H1 (cell line): Measurements from ENCODE around the gene IQSEC3. TPM values are rescaled to one million over a fixed set of nuclear protein-coding genes. Genes with fewer than 3 reads are reported as not detected.

ENCODE experiments used
- CTCF ChIA-PET: fragments of 300-600 bp; sonication (Branson Sonifier 250); formaldehyde crosslinking; loops from one replicate; lab custom pipeline; 2021; ENCODE audit not compliant: partially characterized antibody; lab: Charles Lee
- POLR2A ChIA-PET: fragments of 300-600 bp; sonication (Branson Sonifier 250); formaldehyde crosslinking; loops from one replicate; lab custom pipeline; 2021; ENCODE audit warnings: inconsistent platforms; ENCODE audit not compliant: partially characterized antibody; lab: Charles Lee
- DNase-seq, 2 experiments: peaks; one replicate each; pipeline versions ENCODE4 v3.0.0 to v3.0.0-alpha.2; 2010 to 2022; ENCODE audit warnings: low spot score in 2 of 2, low read depth in 1 of 2, mixed read lengths in 1 of 2
- FAIRE-seq: peaks from 2 replicates; lab custom pipeline; 2011; peaks lifted over from hg19 to GRCh38; lab: Jason Lieb, UNC
- H2AFZ ChIP-seq: 2 replicates; pipeline ENCODE4 v1.8.1; 2012; ENCODE audit warnings: low read length, inconsistent platforms
- H2AK5ac ChIP-seq: 2 replicates; pipeline ENCODE4 v1.6.1; 2013; ENCODE audit warnings: low read depth, low read length
- H2BK120ac ChIP-seq: replicated peaks from 2 replicates; pipeline ENCODE3; 2013; ENCODE audit warnings: low read depth, low read length, inconsistent platforms
- H2BK12ac ChIP-seq: 2 replicates; pipeline ENCODE4 v1.6.1; 2013; ENCODE audit warnings: low read depth, low read length
- H2BK15ac ChIP-seq: 2 replicates; pipeline ENCODE4 v1.6.1; 2013; ENCODE audit warnings: low read length
- H2BK20ac ChIP-seq: 2 replicates; pipeline ENCODE4 v1.6.1; 2013; ENCODE audit warnings: low read length
- H2BK5ac ChIP-seq: 2 replicates; pipeline ENCODE4 v1.6.1; 2013; ENCODE audit warnings: low read depth, low read length
- H3K14ac ChIP-seq: 2 replicates; pipeline ENCODE4 v1.6.1; 2013; ENCODE audit warnings: inconsistent platforms; ENCODE audit not compliant: insufficient read length
- H3K18ac ChIP-seq: 2 replicates; pipeline ENCODE4 v1.6.1; 2013; ENCODE audit warnings: low read length; ENCODE audit errors: extremely low read depth
- H3K23ac ChIP-seq: 2 replicates; pipeline ENCODE4 v1.6.1; 2013; ENCODE audit warnings: inconsistent platforms; ENCODE audit not compliant: insufficient read length
- H3K23me2 ChIP-seq: 2 replicates; pipeline ENCODE4 v1.6.1; 2013; ENCODE audit warnings: low read depth, low read length
- H3K27ac ChIP-seq: 2 replicates; pipeline ENCODE4 v1.6.1; 2011; ENCODE audit warnings: low read depth, low read length, inconsistent platforms
- H3K27me3 ChIP-seq, 4 experiments: replicated peaks in 1 of 4; 1 replicate in 1 of 4; 2 replicates in 3 of 4; pipeline versions ENCODE4 v1.6.1 to v1.8.1; 2011 to 2013; ENCODE audit warnings: low read length in 3 of 4, mild to moderate bottlenecking in 3 of 4, inconsistent platforms in 2 of 4, mixed read lengths in 2 of 4, moderate library complexity in 1 of 4; ENCODE audit not compliant: control insufficient read depth in 3 of 4, insufficient read depth in 3 of 4; ENCODE audit errors: extremely low read depth in 1 of 4
- H3K36me3 ChIP-seq, 4 experiments: 2 replicates each; pipeline versions ENCODE4 v1.6.1 to v1.8.1; 2011 to 2013; ENCODE audit warnings: mild to moderate bottlenecking in 4 of 4, low read length in 3 of 4, moderate library complexity in 2 of 4, control low read depth in 1 of 4, inconsistent platforms in 1 of 4; ENCODE audit not compliant: insufficient read depth in 4 of 4, control insufficient read depth in 2 of 4
- H3K4ac ChIP-seq: replicated peaks from 2 replicates; pipeline ENCODE3; 2013; ENCODE audit warnings: low read length, low read depth, mixed read lengths, inconsistent platforms; ENCODE audit not compliant: insufficient read length
- H3K4me1 ChIP-seq, 4 experiments: replicated peaks in 1 of 4; 1 replicate in 1 of 4; 2 replicates in 3 of 4; pipeline versions ENCODE4 v1.6.1 to v1.8.1; 2011 to 2013; ENCODE audit warnings: low read length in 3 of 4, inconsistent platforms in 2 of 4, mixed read lengths in 1 of 4; ENCODE audit not compliant: insufficient read depth in 4 of 4, control insufficient read depth in 3 of 4
- H3K4me2 ChIP-seq, 2 experiments: 2 replicates each; pipeline versions ENCODE4 v1.6.1 to v1.8.1; 2011 to 2013; ENCODE audit warnings: low read depth in 2 of 2, low read length in 2 of 2, control low read depth in 1 of 2, inconsistent platforms in 1 of 2, mild to moderate bottlenecking in 1 of 2; ENCODE audit not compliant: insufficient read depth in 1 of 2
- H3K4me3 ChIP-seq, 4 experiments: fragments of 200-600, 300-600 bp in 1 of 4; sonication (generic), shearing (Covaris generic), sonication (Bioruptor Twin) in 1 of 4; 2 replicates each; pipeline versions ENCODE4 v1.5.1 to v1.8.1; 2011 to 2016; ENCODE audit warnings: low read length in 4 of 4, low read depth in 3 of 4, control low read depth in 2 of 4, inconsistent platforms in 2 of 4, mild to moderate bottlenecking in 2 of 4, mixed read lengths in 1 of 4, moderate library complexity in 1 of 4; ENCODE audit not compliant: insufficient read depth in 2 of 4; ENCODE audit errors: extremely low read depth in 1 of 4
- H3K56ac ChIP-seq: replicated peaks from 2 replicates; pipeline ENCODE3; 2013; ENCODE audit warnings: low read depth, mild to moderate bottlenecking, mixed read lengths, low read length, inconsistent platforms; ENCODE audit not compliant: insufficient read length
- H3K79me1 ChIP-seq: 2 replicates; pipeline ENCODE4 v1.6.1; 2013; ENCODE audit warnings: low read depth, low read length, control low read depth
- H3K79me2 ChIP-seq, 2 experiments: 2 replicates each; pipeline versions ENCODE4 v1.6.1 to v1.8.1; 2012 to 2013; ENCODE audit warnings: low read length in 2 of 2, mild to moderate bottlenecking in 2 of 2, inconsistent platforms in 1 of 2; ENCODE audit not compliant: insufficient read depth in 2 of 2, control insufficient read depth in 1 of 2
- H3K9ac ChIP-seq, 4 experiments: replicated peaks in 1 of 4; 1 replicate in 1 of 4; 2 replicates in 3 of 4; pipeline versions ENCODE4 v1.6.1 to v1.8.1; 2011 to 2013; ENCODE audit warnings: low read depth in 3 of 4, low read length in 3 of 4, control low read depth in 2 of 4, mild to moderate bottlenecking in 2 of 4, moderate library complexity in 2 of 4, inconsistent platforms in 1 of 4; ENCODE audit errors: extremely low read depth in 1 of 4
- H3K9me3 ChIP-seq, 2 experiments: 2 replicates each; pipeline versions ENCODE4 v1.6.1 to v1.8.1; 2012 to 2013; ENCODE audit warnings: mild to moderate bottlenecking in 2 of 2, moderate library complexity in 2 of 2, control low read depth in 1 of 2, inconsistent platforms in 1 of 2, low read depth in 1 of 2, low read length in 1 of 2, mixed read lengths in 1 of 2; ENCODE audit not compliant: insufficient read depth in 2 of 2
- H4K20me1 ChIP-seq, 2 experiments: replicated peaks in 1 of 2; 2 replicates each; pipeline versions ENCODE3 to v1.8.1; 2011 to 2013; ENCODE audit warnings: inconsistent platforms in 2 of 2, low read length in 2 of 2, mild to moderate bottlenecking in 1 of 2; ENCODE audit not compliant: insufficient read depth in 2 of 2, control insufficient read depth in 1 of 2
- H4K5ac ChIP-seq: 2 replicates; pipeline ENCODE4 v1.6.1; 2013; ENCODE audit warnings: low read length, low read depth, mixed read lengths, inconsistent platforms; ENCODE audit not compliant: insufficient read length
- H4K8ac ChIP-seq: 2 replicates; pipeline ENCODE4 v1.8.0; 2013; ENCODE audit warnings: mild to moderate bottlenecking, moderate library complexity, low read length, inconsistent platforms; ENCODE audit not compliant: insufficient read depth; ENCODE audit errors: extremely low read depth
- H4K91ac ChIP-seq: replicated peaks from 2 replicates; pipeline ENCODE3; 2013; ENCODE audit warnings: low read length, mixed read lengths, inconsistent platforms; ENCODE audit not compliant: insufficient read length
- BACH1 ChIP-seq: IDR thresholded peaks from 2 replicates; pipeline ENCODE4 v1.6.1; 2012; ENCODE audit warnings: low read length, improper control_type of control experiment
- BCL11A ChIP-seq, 2 experiments: IDR thresholded peaks; one replicate each; pipeline ENCODE4 v1.6.1; 2011; ENCODE audit warnings: low read depth in 2 of 2, low read length in 2 of 2, mild to moderate bottlenecking in 2 of 2
- CHD2 ChIP-seq: IDR thresholded peaks from 2 replicates; pipeline ENCODE4 v1.6.1; 2012; ENCODE audit warnings: low read length, improper control_type of control experiment
- EGR1 ChIP-seq: IDR thresholded peaks from 2 replicates; pipeline ENCODE4 v1.6.1; 2011; ENCODE audit warnings: low read depth, low read length, borderline replicate concordance
- EP300 ChIP-seq, 2 experiments: IDR thresholded peaks; 1 replicate in 1 of 2; 2 replicates in 1 of 2; pipeline ENCODE4 v1.6.1; 2011 to 2012; ENCODE audit warnings: low read depth in 2 of 2, low read length in 2 of 2, mild to moderate bottlenecking in 2 of 2, borderline replicate concordance in 1 of 2, inconsistent platforms in 1 of 2, moderate library complexity in 1 of 2
- GABPA ChIP-seq: IDR thresholded peaks from 2 replicates; pipeline ENCODE4 v1.6.1; 2011; ENCODE audit warnings: mild to moderate bottlenecking, low read length, moderate library complexity, borderline replicate concordance; ENCODE audit not compliant: insufficient read depth
- GTF2F1 ChIP-seq: IDR thresholded peaks from 2 replicates; pipeline ENCODE4 v1.6.1; 2012; ENCODE audit warnings: low read depth, low read length, improper control_type of control experiment, borderline replicate concordance
- KDM5A ChIP-seq: fragments of 200-600 bp; IDR thresholded peaks from 2 replicates; pipeline ENCODE4 v1.7.1; 2012; ENCODE audit warnings: mild to moderate bottlenecking, low read length, inconsistent platforms, mixed read lengths
- MAFK ChIP-seq: IDR thresholded peaks from 2 replicates; pipeline ENCODE4 v1.6.1; 2012; ENCODE audit warnings: low read depth, mild to moderate bottlenecking, improper control_type of control experiment, low read length
- NRF1 ChIP-seq: IDR thresholded peaks from 2 replicates; pipeline ENCODE4 v1.6.1; 2011; ENCODE audit warnings: mild to moderate bottlenecking, low read depth, low read length, improper control_type of control experiment
- RNF2 ChIP-seq: fragments of 200-900, 300-1000 bp; sonication (generic); IDR thresholded peaks from 2 replicates; pipeline ENCODE4 v1.7.1; 2016; ENCODE audit warnings: borderline replicate concordance, low read depth, mild to moderate bottlenecking, antibody characterized with exemption, low read length; ENCODE audit not compliant: poor library complexity, severe bottlenecking; ENCODE audit errors: missing control alignments
- TBP ChIP-seq: IDR thresholded peaks from 2 replicates; pipeline ENCODE4 v1.6.1; 2011; ENCODE audit warnings: low read depth, low read length, improper control_type of control experiment
- WGBS, 2 experiments: shearing (Covaris generic) in 1 of 2; methylation state at CpG; one replicate each; pipeline versions ENCODE4 v1.1.6 to v1.1.7; 2013 to 2015; ENCODE audit warnings: low lambda C conversion rate in 2 of 2, mixed read lengths in 2 of 2, inconsistent platforms in 1 of 2, low coverage in 1 of 2, missing lambda C conversion rate in 1 of 2; ENCODE audit not compliant: insufficient replicate concordance in 2 of 2, insufficient coverage in 1 of 2, insufficient read length in 1 of 2; ENCODE audit errors: extremely low coverage in 1 of 2, missing lambda C conversion rate in 1 of 2; 5-methylcytosine and 5-hydroxymethylcytosine counted together
- polyA plus RNA-seq, 7 experiments: library from polyadenylated mRNA; depleted of rRNA in 3 of 7; stranded (reverse) in 5 of 7; unstranded in 2 of 7; fragments of >200 nt in 5 of 7; fragments of 200-250 nt in 2 of 7; gene quantifications; 1 replicate in 5 of 7; 2 replicates in 1 of 7; 4 replicates in 1 of 7; pipeline versions ENCODE4 v1.2.1 to v1.2.3, GENCODE V29; 2011 to 2013; ENCODE audit warnings: missing spikeins in 2 of 7, mixed read lengths in 2 of 7
- total RNA-seq: library from RNA; stranded (reverse); fragmentation: NEBNext Ultra II Directional; extraction: Animal tissue kit (Norgen Biotek cat#: 25700); gene quantifications from 2 replicates; pipeline ENCODE4 v1.2.1, GENCODE V29; 2021
- TF ChIP-seq, protein P1 (sequence below): IDR thresholded peaks from 2 replicates; pipeline ENCODE4 v1.6.1; 2012; ENCODE audit warnings: inconsistent platforms

The IQSEC3 gene
- total and polyA plus RNA-seq, 2 of the 8 experiments (the other 6 are each of a cell fraction or from before 2014, with no cell fraction given), result 1.2 to 3.1 TPM

DNA sequence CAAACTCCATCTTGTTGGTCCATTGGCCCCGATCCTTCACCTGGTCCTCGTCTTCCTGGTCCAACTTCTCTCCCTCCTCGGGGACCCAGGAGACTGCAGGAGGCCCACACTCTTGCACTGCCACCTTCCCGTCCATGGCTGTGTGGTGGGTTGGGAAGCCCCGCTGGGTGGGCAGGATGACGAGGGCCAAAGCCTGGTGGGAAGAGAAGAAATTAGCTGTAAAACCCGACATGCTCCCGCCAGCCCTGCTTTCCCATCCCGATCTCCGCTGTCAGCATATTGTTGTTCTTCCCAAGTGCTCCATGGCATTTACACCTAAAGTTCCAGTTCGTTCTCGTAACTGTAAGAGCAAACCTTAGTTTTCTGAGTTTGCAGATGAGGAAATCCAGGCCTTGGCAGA, 143.3 kb downstream of the IQSEC3 start:
- Histone ChIP-seq H4K8ac (no peak overlapping the region), H3K27ac (no peak overlapping the region), H2AFZ (no peak overlapping the region), H2BK15ac (no peak overlapping the region), H4K5ac (no peak overlapping the region), H2AK5ac (no peak overlapping the region), H2BK120ac (no peak overlapping the region), H3K79me2 (no peaks in the 10 kb centered on the region), H3K9ac (no peak overlapping the region), H2BK20ac (no peak overlapping the region), H3K79me1 (no peaks in the 10 kb centered on the region), H3K23me2 (no peaks in the 10 kb centered on the region), H4K91ac (no peak overlapping the region), H3K36me3 (no peaks in the 10 kb centered on the region), H3K56ac (no peak overlapping the region), H3K4me2 (no peak overlapping the region), H3K4ac (no peak overlapping the region), H3K27me3 (peaks cover 0 to 28% (median 15%) of the 10 kb centered on the region in 4 experiments; a peak in 4 of 7 replicates), H3K4me3 (no peak overlapping the region), H3K14ac (no peak overlapping the region), H2BK12ac (no peak overlapping the region), H3K18ac (no peak overlapping the region), H2BK5ac (no peak overlapping the region), H4K20me1 (peaks cover 0 to 2% of the 10 kb centered on the region in 2 experiments), H3K9me3 (no peaks in the 10 kb centered on the region), H3K4me1 (peaks cover 0 to 20% (median 15%) of the 10 kb centered on the region in 4 experiments; a peak in 6 of 7 replicates), H3K23ac (no peak overlapping the region)
- 84% methylated on average over 11 of the region's 12 CpGs; no CpG with 5 or more reads in 1 of the 2 experiments for WGBS, 2 experiments
- DNase-seq, result no peak
- no peak for FAIRE-seq
- POLR2A ChIA-PET, result interaction anchor here (0.7 kb wide), 1 partner anchor 17 kb away, joined by 3 read pairs; no protein-coding TSS in a partner anchor
- CTCF ChIA-PET, result interaction anchor here (0.8 to 3.4 kb wide), 4 partner anchors 10 to 21 kb away, joined by 3 to 31 read pairs (median 4); no protein-coding TSS in a partner anchor
- TF ChIP-seq GABPA, result no peak
- TF ChIP-seq, protein P1, sequence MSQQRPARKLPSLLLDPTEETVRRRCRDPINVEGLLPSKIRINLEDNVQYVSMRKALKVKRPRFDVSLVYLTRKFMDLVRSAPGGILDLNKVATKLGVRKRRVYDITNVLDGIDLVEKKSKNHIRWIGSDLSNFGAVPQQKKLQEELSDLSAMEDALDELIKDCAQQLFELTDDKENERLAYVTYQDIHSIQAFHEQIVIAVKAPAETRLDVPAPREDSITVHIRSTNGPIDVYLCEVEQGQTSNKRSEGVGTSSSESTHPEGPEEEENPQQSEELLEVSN, result no peak
- TF ChIP-seq KDM5A, result no peak
- no peak for TF ChIP-seq BCL11A (IDR thresholded peaks at IDR 0.05; ENCODE audit: low read depth in 2 of 2, low read length in 2 of 2)
- TF ChIP-seq MAFK, result no peak
- TF ChIP-seq RNF2, result no peak
- TF ChIP-seq EGR1, result no peak
- TF ChIP-seq EP300 (IDR thresholded peaks at IDR 0.05; ENCODE audit: borderline replicate concordance in 1 of 2, low read depth in 2 of 2, low read length in 2 of 2), result no peak
- TF ChIP-seq TBP, result no peak
- no peak for TF ChIP-seq NRF1
- no peak for TF ChIP-seq GTF2F1
- TF ChIP-seq CHD2, result no peak
- TF ChIP-seq BACH1, result no peak
